ENCODE data around the gene ANKS3. TPM values are rescaled to one million over a fixed set of nuclear protein-coding genes. Genes with fewer than 3 reads are reported as not detected.

Gene ANKS3
- total RNA-seq, 1 donor from 2014 or later = 28.6 TPM

DNA sequence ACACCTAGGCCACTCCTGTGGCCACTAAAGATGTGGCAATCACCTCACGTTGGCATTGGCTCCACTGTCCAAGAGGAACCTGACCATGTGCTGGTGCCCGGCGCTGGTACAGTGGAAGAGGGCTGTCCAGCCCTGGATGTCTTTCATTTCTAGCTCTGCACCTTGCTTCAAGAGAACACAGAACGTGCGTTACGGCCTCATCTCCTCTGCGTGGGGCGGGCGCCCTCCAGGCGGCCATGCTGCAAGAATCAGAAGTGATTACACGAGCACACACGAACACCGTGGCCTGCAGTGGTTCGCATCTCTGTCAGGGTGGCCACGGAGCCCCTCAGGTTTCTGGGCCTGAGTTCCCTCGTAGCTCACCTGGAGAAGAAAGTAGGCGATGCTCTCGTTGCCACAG, 7.5 kb downstream of the ANKS3 start:
- TF ChIP-seq, protein P1, sequence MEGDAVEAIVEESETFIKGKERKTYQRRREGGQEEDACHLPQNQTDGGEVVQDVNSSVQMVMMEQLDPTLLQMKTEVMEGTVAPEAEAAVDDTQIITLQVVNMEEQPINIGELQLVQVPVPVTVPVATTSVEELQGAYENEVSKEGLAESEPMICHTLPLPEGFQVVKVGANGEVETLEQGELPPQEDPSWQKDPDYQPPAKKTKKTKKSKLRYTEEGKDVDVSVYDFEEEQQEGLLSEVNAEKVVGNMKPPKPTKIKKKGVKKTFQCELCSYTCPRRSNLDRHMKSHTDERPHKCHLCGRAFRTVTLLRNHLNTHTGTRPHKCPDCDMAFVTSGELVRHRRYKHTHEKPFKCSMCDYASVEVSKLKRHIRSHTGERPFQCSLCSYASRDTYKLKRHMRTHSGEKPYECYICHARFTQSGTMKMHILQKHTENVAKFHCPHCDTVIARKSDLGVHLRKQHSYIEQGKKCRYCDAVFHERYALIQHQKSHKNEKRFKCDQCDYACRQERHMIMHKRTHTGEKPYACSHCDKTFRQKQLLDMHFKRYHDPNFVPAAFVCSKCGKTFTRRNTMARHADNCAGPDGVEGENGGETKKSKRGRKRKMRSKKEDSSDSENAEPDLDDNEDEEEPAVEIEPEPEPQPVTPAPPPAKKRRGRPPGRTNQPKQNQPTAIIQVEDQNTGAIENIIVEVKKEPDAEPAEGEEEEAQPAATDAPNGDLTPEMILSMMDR (IDR thresholded peaks at IDR 0.05; ENCODE audit: insufficient read depth, low read length, poor library complexity, severe bottlenecking) = no peak
- no peaks in the 10 kb centered on the region for H3K27me3 ChIP-seq (ENCODE audit: control insufficient read depth, insufficient read depth, low read length)
- H3K4me3 ChIP-seq (ENCODE audit: low read depth, low read length) = no peak overlapping the region
- DNase-seq (ENCODE audit: low read depth) = no peak
- peaks cover 1% of the 10 kb centered on the region for H3K36me3 ChIP-seq (ENCODE audit: control insufficient read depth, insufficient read depth, low read length)

DNA sequence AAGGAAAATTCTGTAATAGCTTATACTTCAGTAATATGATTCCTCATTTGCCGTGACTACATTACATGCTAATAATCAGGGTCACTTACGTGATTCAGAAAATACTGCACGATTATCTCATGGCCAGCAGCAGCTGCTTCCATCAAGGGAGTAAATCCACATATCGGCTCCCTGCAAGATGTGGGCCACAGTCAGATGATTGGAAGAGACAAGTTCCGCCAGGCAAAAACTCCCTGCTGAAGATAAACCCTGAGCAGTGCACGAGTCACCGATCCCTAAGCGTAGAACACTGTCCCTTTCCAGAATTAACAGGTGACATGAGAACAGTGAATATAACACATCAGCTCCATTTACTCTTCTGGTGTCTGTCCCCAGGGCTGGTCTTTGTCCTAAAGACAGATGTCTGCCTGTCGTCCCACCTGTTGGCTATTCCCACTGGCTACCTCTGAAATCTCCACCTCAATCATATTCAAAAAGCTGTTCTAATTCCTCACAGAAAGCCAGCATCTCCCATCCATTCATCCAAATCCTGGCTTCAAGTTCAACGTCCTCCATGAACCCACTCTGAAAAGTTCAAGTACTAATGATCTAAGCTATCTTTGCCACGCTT, 9.3 kb downstream of the ANKS3 start:
- H3K27me3 ChIP-seq (ENCODE audit: control insufficient read depth, insufficient read depth, low read length) = no peaks in the 10 kb centered on the region
- DNase-seq (ENCODE audit: low read depth) = no peak
- TF ChIP-seq, protein P1 (IDR thresholded peaks at IDR 0.05; ENCODE audit: insufficient read depth, low read length, poor library complexity, severe bottlenecking) = no peak
- H3K36me3 ChIP-seq (ENCODE audit: control insufficient read depth, insufficient read depth, low read length) = peaks cover 1% of the 10 kb centered on the region
- no peak overlapping the region for H3K4me3 ChIP-seq (ENCODE audit: low read depth, low read length)

DNA sequence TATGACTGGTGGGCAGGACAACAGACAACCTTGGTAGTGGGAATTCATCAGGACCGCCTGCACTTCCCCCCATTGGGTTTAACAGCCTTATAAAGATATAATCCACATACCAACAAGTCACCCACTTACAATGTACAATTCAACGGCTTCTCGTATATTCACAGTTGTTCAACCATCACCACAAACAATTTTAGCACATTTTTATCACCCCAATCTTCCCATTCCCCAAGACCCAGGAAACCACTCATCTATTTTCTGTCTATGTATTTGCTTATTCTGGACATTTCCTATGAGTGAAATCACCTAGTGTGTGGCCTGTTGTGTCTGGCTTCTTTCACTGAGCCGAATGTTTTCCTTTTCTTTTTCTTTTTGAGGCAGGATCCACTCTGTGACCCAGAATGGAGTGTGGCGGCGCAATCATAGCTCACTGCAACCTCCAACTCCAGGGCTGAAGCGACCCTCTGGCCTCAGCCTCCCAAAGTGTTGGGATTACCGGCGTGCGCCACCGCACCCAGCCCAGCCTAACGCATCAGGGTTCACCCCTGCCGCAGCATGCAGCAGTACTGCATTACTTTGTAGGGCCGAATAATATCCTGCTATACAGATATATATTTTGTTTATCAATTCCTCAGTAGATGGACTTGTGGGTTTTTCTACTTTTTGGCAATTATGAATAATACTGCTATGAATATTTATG, 10.9 kb downstream of the ANKS3 start:
- H3K4me3 ChIP-seq (ENCODE audit: low read depth, low read length) = no peak overlapping the region
- no peaks in the 10 kb centered on the region for H3K27me3 ChIP-seq (ENCODE audit: control insufficient read depth, insufficient read depth, low read length)
- TF ChIP-seq, protein P1 (IDR thresholded peaks at IDR 0.05; ENCODE audit: insufficient read depth, low read length, poor library complexity, severe bottlenecking) = no peak
- peaks cover 1% of the 10 kb centered on the region for H3K36me3 ChIP-seq (ENCODE audit: control insufficient read depth, insufficient read depth, low read length)
- no peak for DNase-seq (ENCODE audit: low read depth)

DNA sequence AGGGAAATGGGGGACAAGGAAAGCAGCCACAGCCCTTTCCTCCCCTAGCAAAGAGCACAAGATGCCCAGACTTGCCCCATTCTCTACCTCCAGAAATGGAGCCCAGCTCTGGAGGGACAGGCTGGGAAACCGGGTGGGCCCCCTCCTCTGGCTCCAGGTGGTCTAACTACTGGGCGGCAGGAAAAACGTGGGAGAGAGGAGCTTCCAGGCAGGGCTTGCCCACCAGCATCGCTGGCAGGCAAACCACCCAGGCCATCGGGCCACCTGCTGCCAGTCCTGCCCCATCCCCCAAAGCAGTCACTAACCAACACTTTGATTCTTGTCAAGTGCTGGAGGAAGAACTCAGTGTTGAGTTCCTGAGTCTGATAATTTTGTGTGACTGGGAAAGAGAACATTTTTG, 15.6 kb downstream of the ANKS3 start:
- Histone ChIP-seq H3K36me3 (ENCODE audit: control insufficient read depth, insufficient read depth, low read length) (no peaks in the 10 kb centered on the region), H3K27me3 (ENCODE audit: control insufficient read depth, insufficient read depth, low read length) (no peaks in the 10 kb centered on the region), H3K4me3 (ENCODE audit: low read depth, low read length) (no peak overlapping the region)
- DNase-seq (ENCODE audit: low read depth) = no peak
- TF ChIP-seq, protein P1 (IDR thresholded peaks at IDR 0.05; ENCODE audit: insufficient read depth, low read length, poor library complexity, severe bottlenecking) = no peak

DNA sequence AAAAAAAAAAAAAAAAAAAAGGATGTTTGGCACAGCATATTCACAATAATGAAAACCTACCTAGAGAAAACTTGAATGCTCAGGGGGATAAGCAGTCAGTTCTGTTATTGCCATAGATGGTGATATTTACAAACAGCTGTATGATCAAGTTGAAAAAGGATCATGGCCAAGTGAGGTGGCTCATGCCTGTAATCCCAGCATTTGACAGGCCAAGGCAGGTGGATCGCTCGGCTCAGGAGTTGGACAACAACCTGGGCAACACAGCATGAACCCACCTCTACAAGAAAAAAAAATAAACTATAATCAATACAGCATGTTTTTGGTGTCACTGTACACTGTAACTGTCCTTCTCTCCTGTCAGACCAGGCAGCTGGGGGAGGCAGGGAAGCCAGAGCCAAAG, 19.1 kb downstream of the ANKS3 start:
- Histone ChIP-seq H3K27me3 (ENCODE audit: control insufficient read depth, insufficient read depth, low read length) (no peaks in the 10 kb centered on the region), H3K4me3 (ENCODE audit: low read depth, low read length) (no peak overlapping the region), H3K36me3 (ENCODE audit: control insufficient read depth, insufficient read depth, low read length) (no peaks in the 10 kb centered on the region)
- TF ChIP-seq, protein P1 (IDR thresholded peaks at IDR 0.05; ENCODE audit: insufficient read depth, low read length, poor library complexity, severe bottlenecking) = no peak
- DNase-seq (ENCODE audit: low read depth) = no peak

Measured in kidney epithelial cell (primary cell).